WI38 (cell line): ENCODE data around the gene MCUB.

Source experiments
- H3K4me3 ChIP-seq: 2 replicates; pipeline ENCODE4 v1.5.1; 2011; ENCODE audit warnings: low read depth, mild to moderate bottlenecking, control low read depth, low read length
- CTCF ChIP-seq: IDR thresholded peaks from 2 replicates; pipeline ENCODE4 v1.5.1; 2012; ENCODE audit warnings: low read depth, mild to moderate bottlenecking, control low read depth, low read length

Gene MCUB

GRCh38 chr4:109649872-109650271, 89.8 kb downstream of the MCUB start:
- no peak overlapping the region for H3K4me3 ChIP-seq
- TF ChIP-seq CTCF: no peak

GRCh38 chr4:109655396-109655795, 95.3 kb downstream of the MCUB start:
- no peak overlapping the region for H3K4me3 ChIP-seq
- TF ChIP-seq CTCF: no peak

- no peak for TF ChIP-seq CTCF
- no peak overlapping the region for H3K4me3 ChIP-seq
These were observed 97.9 kb downstream of the MCUB start for GRCh38 chr4:109657854-109658418.

GRCh38 chr4:109658871-109659410, 98.9 kb downstream of the MCUB start:
- no peak for TF ChIP-seq CTCF
- H3K4me3 ChIP-seq: no peak overlapping the region

- no peak for TF ChIP-seq CTCF
- no peak overlapping the region for H3K4me3 ChIP-seq
These were observed 102.1 kb downstream of the MCUB start for GRCh38 chr4:109662116-109662515.

GRCh38 chr4:109662771-109663170, 102.7 kb downstream of the MCUB start:
- H3K4me3 ChIP-seq: no peak overlapping the region
- TF ChIP-seq CTCF: no peak

- no peak for TF ChIP-seq CTCF
- H3K4me3 ChIP-seq: no peak overlapping the region
These were observed 105.9 kb downstream of the MCUB start for GRCh38 chr4:109665783-109666485.
